PC-3 (cell line): ENCODE measurements around the gene RNASE13.

Experiments used
- EZH2 ChIP-seq: fragments of 300-600 bp; sonication (generic); IDR thresholded peaks from one replicate; pipeline ENCODE4 v1.6.1; 2017; ENCODE audit warnings: antibody characterized with exemption, mild to moderate bottlenecking, low read length; ENCODE audit not compliant: unreplicated experiment
- EZH2phosphoT487 ChIP-seq: fragments of 300-600 bp; sonication (generic); IDR thresholded peaks from 2 replicates; pipeline ENCODE4 v1.6.1; 2018; ENCODE audit warnings: mild to moderate bottlenecking, antibody characterized with exemption, low read length, borderline replicate concordance
- TF ChIP-seq, protein P1 (sequence below): fragments of 300-600 bp; sonication (generic); conservative IDR thresholded peaks from 2 replicates; pipeline ENCODE4 v1.5.1; 2017; ENCODE audit warnings: antibody characterized with exemption, low read depth, mild to moderate bottlenecking, low read length

DNA sequence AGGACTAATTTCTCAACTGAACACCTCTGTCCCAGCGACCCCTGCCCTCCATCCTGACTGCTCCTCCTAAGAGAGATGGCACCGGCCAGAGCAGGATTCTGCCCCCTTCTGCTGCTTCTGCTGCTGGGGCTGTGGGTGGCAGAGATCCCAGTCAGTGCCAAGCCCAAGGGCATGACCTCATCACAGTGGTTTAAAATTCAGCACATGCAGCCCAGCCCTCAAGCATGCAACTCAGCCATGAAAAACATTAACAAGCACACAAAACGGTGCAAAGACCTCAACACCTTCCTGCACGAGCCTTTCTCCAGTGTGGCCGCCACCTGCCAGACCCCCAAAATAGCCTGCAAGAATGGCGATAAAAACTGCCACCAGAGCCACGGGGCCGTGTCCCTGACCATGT lies 8.3 kb upstream of the RNASE13 start:
- TF ChIP-seq, protein P1, sequence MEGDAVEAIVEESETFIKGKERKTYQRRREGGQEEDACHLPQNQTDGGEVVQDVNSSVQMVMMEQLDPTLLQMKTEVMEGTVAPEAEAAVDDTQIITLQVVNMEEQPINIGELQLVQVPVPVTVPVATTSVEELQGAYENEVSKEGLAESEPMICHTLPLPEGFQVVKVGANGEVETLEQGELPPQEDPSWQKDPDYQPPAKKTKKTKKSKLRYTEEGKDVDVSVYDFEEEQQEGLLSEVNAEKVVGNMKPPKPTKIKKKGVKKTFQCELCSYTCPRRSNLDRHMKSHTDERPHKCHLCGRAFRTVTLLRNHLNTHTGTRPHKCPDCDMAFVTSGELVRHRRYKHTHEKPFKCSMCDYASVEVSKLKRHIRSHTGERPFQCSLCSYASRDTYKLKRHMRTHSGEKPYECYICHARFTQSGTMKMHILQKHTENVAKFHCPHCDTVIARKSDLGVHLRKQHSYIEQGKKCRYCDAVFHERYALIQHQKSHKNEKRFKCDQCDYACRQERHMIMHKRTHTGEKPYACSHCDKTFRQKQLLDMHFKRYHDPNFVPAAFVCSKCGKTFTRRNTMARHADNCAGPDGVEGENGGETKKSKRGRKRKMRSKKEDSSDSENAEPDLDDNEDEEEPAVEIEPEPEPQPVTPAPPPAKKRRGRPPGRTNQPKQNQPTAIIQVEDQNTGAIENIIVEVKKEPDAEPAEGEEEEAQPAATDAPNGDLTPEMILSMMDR, result no peak
- TF ChIP-seq EZH2phosphoT487 (no peak), EZH2 (no peak)
